Epithelial cell of esophagus (primary cell): ENCODE data around the gene SPINK1.
"Not testable (repeated sequence)": the region's sequence is repeated elsewhere in the genome, so short reads cannot be mapped to it uniquely, and the experiment has no call there.

Experiments used
- DNase-seq: peaks from one replicate; pipeline ENCODE4 v3.0.0; 2010; ENCODE audit warnings: low read depth
- H3K4me3 ChIP-seq: 2 replicates; pipeline ENCODE4 v1.5.1; 2011; ENCODE audit warnings: mild to moderate bottlenecking, low read length, control low read depth
- CTCF ChIP-seq: IDR thresholded peaks from 2 replicates; pipeline ENCODE4 v1.5.1; 2011; ENCODE audit warnings: low read depth, mild to moderate bottlenecking, low read length, control low read depth, inconsistent platforms; ENCODE audit not compliant: insufficient read depth; ENCODE audit errors: missing control alignments

Gene SPINK1

GRCh38 chr5:147831465-147831864 is at the start of gene SPINK1:
Gene SPINK1 (minus strand): TSS chr5:147831671. CDS start chr5:147831577, 94 bp downstream.
- H3K4me3 ChIP-seq = no peak within 1 kb of the TSS
- no peak for DNase-seq
- TF ChIP-seq CTCF = no peak

- H3K4me3 ChIP-seq = no peak overlapping the region
- no peak for TF ChIP-seq CTCF
- peak; percentile 19 for DNase-seq
Observed at GRCh38 chr5:147880487-147880886, 49.0 kb upstream of the SPINK1 start.

- no peak for TF ChIP-seq CTCF
- no peak overlapping the region for H3K4me3 ChIP-seq
- DNase-seq = no peak
Observed at GRCh38 chr5:147879784-147880183, 48.3 kb upstream of the SPINK1 start.

- no peak for DNase-seq
- H3K4me3 ChIP-seq = no peak within 1 kb of the TSS
- TF ChIP-seq CTCF = no peak
Observed at GRCh38 chr5:147878066-147878759, 46.7 kb upstream of the SPINK1 start, which contains the start of gene SCGB3A2. Gene SCGB3A2 (plus strand): TSS chr5:147878711. CDS start chr5:147878804, 93 bp downstream.

- no peak overlapping the region for H3K4me3 ChIP-seq
- DNase-seq = no peak
- no peak for TF ChIP-seq CTCF
Observed at GRCh38 chr5:147876626-147877025, 45.2 kb upstream of the SPINK1 start.

- DNase-seq = no peak
- no peak overlapping the region for H3K4me3 ChIP-seq
- TF ChIP-seq CTCF = no peak
Observed at GRCh38 chr5:147876141-147876540, 44.7 kb upstream of the SPINK1 start.

GRCh38 chr5:147874910-147875367 is 43.5 kb upstream of the SPINK1 start:
- DNase-seq = no peak
- H3K4me3 ChIP-seq = no peak overlapping the region
- no peak for TF ChIP-seq CTCF

- peak; percentile 21 for DNase-seq
- H3K4me3 ChIP-seq = not testable (repeated sequence)
Observed at GRCh38 chr5:147874118-147874875, 42.8 kb upstream of the SPINK1 start.

GRCh38 chr5:147872744-147873435 is 41.4 kb upstream of the SPINK1 start:
- not testable (repeated sequence) for H3K4me3 ChIP-seq, DNase-seq
